Right lobe of liver (tissue), 4 donors: ENCODE measurements around the gene CRIP1.

Source experiments
- CTCF ChIP-seq, 4 donors: fragments of 200-600 bp in 3 of 4; fragments of 450-650 bp in 1 of 4; IDR thresholded peaks; one replicate each; pipeline versions ENCODE4 v1.5.1 to v1.8.0; 2016 to 2022; ENCODE audit warnings: antibody characterized with exemption in 4 of 4, mild to moderate bottlenecking in 2 of 4
- POLR2A ChIP-seq: fragments of 450-650 bp; IDR thresholded peaks from one replicate; pipeline ENCODE4 v1.6.1; 2017; ENCODE audit warnings: antibody characterized with exemption, mild to moderate bottlenecking
- donor health status: DM: no; HTN: no; CAD: no.
- donor health status: DM: no; HTN: no; CAD: no.
- donor health status: DM: no; HTN: yes; CAD: no.

- no peak for TF ChIP-seq POLR2A
- TF ChIP-seq CTCF (IDR thresholded peaks at IDR 0.05): no peak
Observed at GRCh38 chr14:105476831-105477659, 9.6 kb upstream of the CRIP1 start.
